ENCODE results near the gene GGA3.
A peak's percentile ranks its signal among the peaks of the same experiment; 100 is the strongest.
"Not testable (repeated sequence)": the region's sequence is repeated elsewhere in the genome, so short reads cannot be mapped to it uniquely, and the experiment has no call there.

Gene GGA3

DNA sequence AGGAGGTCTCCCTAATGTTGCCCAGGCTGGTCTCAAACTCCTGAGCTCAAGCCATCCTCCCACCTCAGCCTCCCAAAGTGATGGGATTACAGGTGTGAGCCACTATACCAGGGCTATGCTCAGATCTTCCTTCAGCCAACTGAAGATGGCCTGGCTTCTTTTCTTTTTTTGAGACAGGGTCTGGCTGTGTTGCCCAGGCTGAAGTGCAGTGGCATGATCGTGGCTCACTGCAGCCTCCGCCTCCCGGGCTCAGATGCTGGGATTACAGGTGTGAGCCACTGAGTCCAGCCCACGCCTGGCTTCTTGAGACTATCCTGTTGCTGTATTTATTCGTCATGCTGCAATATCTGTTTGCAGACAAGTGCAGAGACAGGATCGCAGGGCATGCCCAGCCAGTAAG is 23.7 kb upstream of the GGA3 start:
- TF ChIP-seq, protein P1, sequence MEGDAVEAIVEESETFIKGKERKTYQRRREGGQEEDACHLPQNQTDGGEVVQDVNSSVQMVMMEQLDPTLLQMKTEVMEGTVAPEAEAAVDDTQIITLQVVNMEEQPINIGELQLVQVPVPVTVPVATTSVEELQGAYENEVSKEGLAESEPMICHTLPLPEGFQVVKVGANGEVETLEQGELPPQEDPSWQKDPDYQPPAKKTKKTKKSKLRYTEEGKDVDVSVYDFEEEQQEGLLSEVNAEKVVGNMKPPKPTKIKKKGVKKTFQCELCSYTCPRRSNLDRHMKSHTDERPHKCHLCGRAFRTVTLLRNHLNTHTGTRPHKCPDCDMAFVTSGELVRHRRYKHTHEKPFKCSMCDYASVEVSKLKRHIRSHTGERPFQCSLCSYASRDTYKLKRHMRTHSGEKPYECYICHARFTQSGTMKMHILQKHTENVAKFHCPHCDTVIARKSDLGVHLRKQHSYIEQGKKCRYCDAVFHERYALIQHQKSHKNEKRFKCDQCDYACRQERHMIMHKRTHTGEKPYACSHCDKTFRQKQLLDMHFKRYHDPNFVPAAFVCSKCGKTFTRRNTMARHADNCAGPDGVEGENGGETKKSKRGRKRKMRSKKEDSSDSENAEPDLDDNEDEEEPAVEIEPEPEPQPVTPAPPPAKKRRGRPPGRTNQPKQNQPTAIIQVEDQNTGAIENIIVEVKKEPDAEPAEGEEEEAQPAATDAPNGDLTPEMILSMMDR (IDR thresholded peaks at IDR 0.05; ENCODE audit: insufficient read depth, low read depth, low read length, missing control alignments) = no peak
- no peak overlapping the region for H3K4me3 ChIP-seq (ENCODE audit: low read length)
- DNase-seq (ENCODE audit: low read depth) = no peak

GRCh38 chr17:75280189-75280588 is 18.8 kb upstream of the GGA3 start:
- DNase-seq (ENCODE audit: low read depth); H3K4me3 ChIP-seq (ENCODE audit: low read length): not testable (repeated sequence)

- no peak overlapping the region for H3K4me3 ChIP-seq (ENCODE audit: low read length)
- TF ChIP-seq, protein P1 (IDR thresholded peaks at IDR 0.05; ENCODE audit: insufficient read depth, low read depth, low read length, missing control alignments) = no peak
- DNase-seq (ENCODE audit: low read depth) = peak; percentile 25
These were observed 16.3 kb upstream of the GGA3 start for GRCh38 chr17:75277664-75278071.

DNA sequence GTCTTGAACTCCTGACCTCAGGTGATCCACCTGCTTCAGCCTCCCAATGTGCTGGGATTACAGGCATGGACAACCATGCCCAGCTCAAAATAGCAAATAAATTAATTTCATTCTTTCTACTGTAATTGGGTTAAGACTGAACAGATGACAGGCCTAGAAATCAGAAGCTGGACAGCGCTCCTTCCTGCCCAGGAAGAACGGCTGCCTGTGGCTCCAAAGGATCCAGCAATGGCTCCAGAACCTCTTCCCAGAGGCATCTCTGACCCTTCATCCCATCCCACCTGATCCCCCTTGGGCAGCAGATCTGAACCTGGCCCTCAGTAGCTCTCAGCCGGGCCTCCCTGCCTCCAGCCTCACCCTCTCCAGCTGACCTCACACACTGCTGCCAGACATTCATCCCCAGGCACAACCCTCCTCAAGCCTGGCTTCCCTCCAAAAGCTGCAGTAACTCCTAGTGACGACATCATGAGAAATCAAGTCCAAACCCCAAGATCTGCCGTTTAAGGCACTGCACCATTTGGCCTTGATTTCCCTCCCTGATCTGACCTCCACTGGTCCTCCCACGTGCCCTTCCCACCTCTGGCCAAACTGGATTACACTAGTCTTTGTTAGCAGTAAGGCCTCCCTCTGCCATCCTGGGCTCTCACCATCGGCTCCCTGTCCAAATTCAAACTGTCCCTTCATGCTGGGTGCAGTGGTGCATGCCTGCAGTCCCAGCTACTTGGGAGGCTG is 12.7 kb upstream of the GGA3 start:
- DNase-seq (ENCODE audit: low read depth) = peak; percentile 76
- TF ChIP-seq, protein P1 (IDR thresholded peaks at IDR 0.05; ENCODE audit: insufficient read depth, low read depth, low read length, missing control alignments) = no peak
- no peak overlapping the region for H3K4me3 ChIP-seq (ENCODE audit: low read length)

- no peak for DNase-seq (ENCODE audit: low read depth)
- no peak overlapping the region for H3K4me3 ChIP-seq (ENCODE audit: low read length)
- TF ChIP-seq, protein P1 (IDR thresholded peaks at IDR 0.05; ENCODE audit: insufficient read depth, low read depth, low read length, missing control alignments) = no peak
These were observed 11.4 kb upstream of the GGA3 start for GRCh38 chr17:75272848-75273184.

DNA sequence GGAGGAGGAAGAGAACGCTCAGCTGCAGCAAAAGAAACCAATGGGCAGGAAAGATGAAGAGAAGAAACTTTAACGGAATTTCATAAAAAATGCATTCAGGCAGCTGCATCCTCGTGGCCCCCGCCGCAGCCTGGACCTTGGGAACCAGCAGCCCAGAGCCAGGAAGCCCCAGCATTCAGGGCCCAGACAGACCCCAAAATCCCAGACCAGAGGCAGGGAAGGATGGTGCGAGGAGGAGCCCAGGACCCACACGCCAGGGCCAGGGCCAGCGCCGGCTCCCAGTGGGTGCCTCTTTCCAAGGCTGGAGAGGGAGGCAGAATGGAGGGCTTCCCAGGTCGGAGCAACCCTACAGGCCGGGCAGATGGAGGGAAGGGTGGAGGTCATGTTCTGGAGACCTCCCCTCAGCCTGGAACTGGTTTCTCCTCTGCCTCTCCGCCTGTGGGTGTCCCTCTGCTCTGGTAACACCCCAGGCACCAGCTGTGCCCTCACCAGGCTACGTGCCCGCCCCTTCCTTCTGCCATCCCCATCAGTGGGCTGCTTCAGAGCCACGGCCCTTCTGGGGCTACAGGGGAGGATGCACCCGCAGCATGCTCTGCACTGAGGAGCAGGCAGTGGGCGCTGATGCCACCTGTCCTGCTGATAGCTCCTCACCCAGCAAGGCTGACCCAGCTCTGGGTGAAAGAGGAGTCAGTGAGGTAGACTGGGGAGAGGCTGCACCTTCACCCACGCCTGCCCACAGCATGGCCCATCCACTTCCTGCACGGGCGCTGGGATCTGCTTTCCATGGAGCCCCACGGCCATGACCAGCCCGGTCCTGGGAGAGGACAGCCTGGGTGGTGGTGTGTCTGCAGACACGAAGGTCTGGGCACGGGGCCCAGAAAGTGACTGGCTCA is 10.8 kb upstream of the GGA3 start:
- TF ChIP-seq, protein P1 (IDR thresholded peaks at IDR 0.05; ENCODE audit: insufficient read depth, low read depth, low read length, missing control alignments) = no peak
- DNase-seq (ENCODE audit: low read depth) = no peak
- H3K4me3 ChIP-seq (ENCODE audit: low read length) = peak overlapping the region; percentile 68

DNA sequence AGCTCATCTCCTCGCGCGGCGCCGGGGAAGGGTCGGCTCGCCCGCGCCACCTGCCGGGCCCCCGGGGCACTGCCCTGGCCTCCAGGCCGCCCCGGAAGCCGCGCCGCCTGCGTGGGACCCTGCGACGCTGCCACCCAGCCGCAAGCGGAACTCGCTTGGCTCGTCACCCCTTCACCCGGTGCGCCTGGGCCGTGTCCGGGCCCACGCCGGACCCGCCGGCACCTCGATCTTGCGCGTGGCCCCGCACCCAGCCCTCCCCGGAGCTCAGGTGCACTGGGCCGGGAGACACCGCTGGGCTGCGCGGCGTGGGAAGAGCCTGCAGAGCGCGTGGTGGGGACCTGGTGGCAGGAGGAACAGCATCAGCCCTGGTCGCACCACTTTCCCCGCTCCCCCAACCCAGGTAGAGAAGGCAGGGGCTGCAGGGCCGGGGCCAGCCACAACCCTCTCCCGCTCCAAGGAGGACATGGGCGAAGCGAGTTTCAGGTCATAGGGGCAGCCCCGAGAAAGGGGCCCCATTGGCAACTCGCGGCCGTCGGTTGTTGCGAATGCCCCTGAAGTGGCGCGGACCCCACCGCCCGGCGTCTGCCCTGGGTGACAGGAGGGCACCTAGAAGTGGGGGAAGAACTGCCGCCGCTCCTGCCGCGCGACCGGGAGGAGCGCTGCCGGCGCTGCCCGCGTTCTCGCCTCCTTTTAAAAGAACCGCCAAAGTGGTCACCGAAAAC is 10.0 kb upstream of the GGA3 start:
- TF ChIP-seq, protein P1 (IDR thresholded peaks at IDR 0.05; ENCODE audit: insufficient read depth, low read depth, low read length, missing control alignments) = no peak
- H3K4me3 ChIP-seq (ENCODE audit: low read length) = peak overlapping the region; percentile 68
- peak; percentile 79 for DNase-seq (ENCODE audit: low read depth)

Measured in epithelial cell of esophagus (primary cell).